ENCODE data around the gene GPD2. TPM values are rescaled to one million over a fixed set of nuclear protein-coding genes. Genes with fewer than 3 reads are reported as not detected.

The GPD2 gene
- polyA plus RNA-seq, 1 donor (not counting 4 experiments of a cell fraction or from before 2014, with no cell fraction given), result 27.6 TPM

- DNase-seq (ENCODE audit: low read depth, low spot score), result no peak
- Histone ChIP-seq H3K79me2 (ENCODE audit: control insufficient read depth, insufficient read depth, low read length) (peaks cover 21% of the 10 kb centered on the region), H3K27me3 (ENCODE audit: control insufficient read depth, extremely low read depth, insufficient read depth, low read length) (no peaks in the 10 kb centered on the region), H3K9ac (ENCODE audit: control insufficient read depth, extremely low read depth, insufficient read depth, low read length) (peak overlapping the region; percentile 77), H3K27ac (ENCODE audit: control insufficient read depth, insufficient read depth, low read length) (peak overlapping the region; percentile 86), H3K4me2 (ENCODE audit: control insufficient read depth, extremely low read depth, insufficient read depth, low read depth, low read length) (peak overlapping the region; percentile 78), H3K9me3 (ENCODE audit: control insufficient read depth, low read depth, low read length) (no peaks in the 10 kb centered on the region), H4K20me1 (ENCODE audit: control insufficient read depth, extremely low read depth, insufficient read depth, low read length) (no peaks in the 10 kb centered on the region), H3K9me1 (ENCODE audit: control insufficient read depth, extremely low read depth, insufficient read depth, low read length) (no peaks in the 10 kb centered on the region), H3K4me1 (ENCODE audit: control insufficient read depth, extremely low read depth, insufficient read depth, low read length) (peaks cover 26% of the 10 kb centered on the region), H3K4me3 (ENCODE audit: control insufficient read depth in 2 of 3, extremely low read depth in 1 of 3, insufficient read depth in 2 of 3, low read depth in 1 of 3, low read length in 3 of 3) (peak overlapping the region; percentile 58 to 72 (median 59)), H2AFZ (ENCODE audit: control insufficient read depth, low read length) (peak overlapping the region; percentile 92), H3K36me3 (ENCODE audit: control insufficient read depth in 2 of 2, extremely low read depth in 1 of 2, insufficient read depth in 2 of 2, low read length in 2 of 2) (peaks cover 0 to 2% of the 10 kb centered on the region in 2 experiments)
- TF ChIP-seq EZH2 (IDR thresholded peaks at IDR 0.05; ENCODE audit: low read length), result no peak
- TF ChIP-seq, protein P1, sequence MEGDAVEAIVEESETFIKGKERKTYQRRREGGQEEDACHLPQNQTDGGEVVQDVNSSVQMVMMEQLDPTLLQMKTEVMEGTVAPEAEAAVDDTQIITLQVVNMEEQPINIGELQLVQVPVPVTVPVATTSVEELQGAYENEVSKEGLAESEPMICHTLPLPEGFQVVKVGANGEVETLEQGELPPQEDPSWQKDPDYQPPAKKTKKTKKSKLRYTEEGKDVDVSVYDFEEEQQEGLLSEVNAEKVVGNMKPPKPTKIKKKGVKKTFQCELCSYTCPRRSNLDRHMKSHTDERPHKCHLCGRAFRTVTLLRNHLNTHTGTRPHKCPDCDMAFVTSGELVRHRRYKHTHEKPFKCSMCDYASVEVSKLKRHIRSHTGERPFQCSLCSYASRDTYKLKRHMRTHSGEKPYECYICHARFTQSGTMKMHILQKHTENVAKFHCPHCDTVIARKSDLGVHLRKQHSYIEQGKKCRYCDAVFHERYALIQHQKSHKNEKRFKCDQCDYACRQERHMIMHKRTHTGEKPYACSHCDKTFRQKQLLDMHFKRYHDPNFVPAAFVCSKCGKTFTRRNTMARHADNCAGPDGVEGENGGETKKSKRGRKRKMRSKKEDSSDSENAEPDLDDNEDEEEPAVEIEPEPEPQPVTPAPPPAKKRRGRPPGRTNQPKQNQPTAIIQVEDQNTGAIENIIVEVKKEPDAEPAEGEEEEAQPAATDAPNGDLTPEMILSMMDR (optimal IDR thresholded peaks at IDR 0.05 in 1 of 3, IDR thresholded peaks at IDR 0.05 in 1 of 3, conservative IDR thresholded peaks at IDR 0.05 in 1 of 3; ENCODE audit: extremely low read depth in 1 of 3, insufficient read depth in 2 of 3, low read length in 3 of 3), result no peak
- no peak for FAIRE-seq
- dilution Hi-C loops (cut with MboI; ENCODE audit: extremely low pct_ligation_motif_present, low sequenced_read_pairs), result no loop called here
These were observed 822 bp upstream of the GPD2 start for GRCh38 chr2:156435396-156435717.

GRCh38 chr2:156436497-156437085 is 412 bp downstream of the GPD2 start:
- Histone ChIP-seq H4K20me1 (ENCODE audit: control insufficient read depth, extremely low read depth, insufficient read depth, low read length) (no peaks in the 10 kb centered on the region), H3K9me1 (ENCODE audit: control insufficient read depth, extremely low read depth, insufficient read depth, low read length) (no peaks in the 10 kb centered on the region), H3K4me3 (ENCODE audit: control insufficient read depth in 2 of 3, extremely low read depth in 1 of 3, insufficient read depth in 2 of 3, low read depth in 1 of 3, low read length in 3 of 3) (peak overlapping the region; percentile 58 to 72 (median 59)), H3K27ac (ENCODE audit: control insufficient read depth, insufficient read depth, low read length) (peak overlapping the region; percentile 86), H3K9me3 (ENCODE audit: control insufficient read depth, low read depth, low read length) (no peaks in the 10 kb centered on the region), H3K79me2 (ENCODE audit: control insufficient read depth, insufficient read depth, low read length) (peaks cover 34% of the 10 kb centered on the region), H3K36me3 (ENCODE audit: control insufficient read depth in 2 of 2, extremely low read depth in 1 of 2, insufficient read depth in 2 of 2, low read length in 2 of 2) (peaks cover 0 to 4% of the 10 kb centered on the region in 2 experiments), H3K4me1 (ENCODE audit: control insufficient read depth, extremely low read depth, insufficient read depth, low read length) (peaks cover 23% of the 10 kb centered on the region), H2AFZ (ENCODE audit: control insufficient read depth, low read length) (peak overlapping the region; percentile 54), H3K9ac (ENCODE audit: control insufficient read depth, extremely low read depth, insufficient read depth, low read length) (peak overlapping the region; percentile 77), H3K4me2 (ENCODE audit: control insufficient read depth, extremely low read depth, insufficient read depth, low read depth, low read length) (peak overlapping the region; percentile 78), H3K27me3 (ENCODE audit: control insufficient read depth, extremely low read depth, insufficient read depth, low read length) (no peaks in the 10 kb centered on the region)
- no peak for TF ChIP-seq EZH2 (IDR thresholded peaks at IDR 0.05; ENCODE audit: low read length)
- TF ChIP-seq, protein P1 (optimal IDR thresholded peaks at IDR 0.05 in 1 of 3, IDR thresholded peaks at IDR 0.05 in 1 of 3, conservative IDR thresholded peaks at IDR 0.05 in 1 of 3; ENCODE audit: extremely low read depth in 1 of 3, insufficient read depth in 2 of 3, low read length in 3 of 3), result no peak
- FAIRE-seq, result no peak
- no peak for DNase-seq (ENCODE audit: low read depth, low spot score)
- dilution Hi-C loops (cut with MboI; ENCODE audit: extremely low pct_ligation_motif_present, low sequenced_read_pairs), result no loop called here

All from keratinocyte (primary cell).